WTC11 (cell line): ENCODE measurements around the gene BMP2. TPM values are rescaled to one million over a fixed set of nuclear protein-coding genes. Genes with fewer than 3 reads are reported as not detected.

ENCODE experiments used
- ATAC-seq: fragments of 200-7000 bp; cut with Tn5 transposase; 2 replicates; pipeline ENCODE4 v1.10.0; 2021; ENCODE audit warnings: mild to moderate bottlenecking, moderate library complexity
- CTCF ChIA-PET: fragments of 300-600 bp; sonication (Branson Sonifier 250); formaldehyde crosslinking; loops from one replicate; lab custom pipeline; 2021; ENCODE audit warnings: antibody characterized with exemption; lab: Charles Lee
- POLR2A ChIA-PET: fragments of 350-600 bp; sonication (Branson Sonifier 250); formaldehyde crosslinking; loops from one replicate; lab custom pipeline; 2021; ENCODE audit warnings: antibody characterized with exemption; lab: Charles Lee
- DNase-seq: peaks from one replicate; pipeline ENCODE4 v3.0.0; 2021; ENCODE audit warnings: low spot score
- H3K27ac Mint-ChIP-seq: 2 replicates; pipeline ENCODE4 v1.8.0; 2021; ENCODE audit warnings: mixed read lengths
- H3K27me3 Mint-ChIP-seq: 2 replicates; pipeline ENCODE4 v1.8.0; 2021; ENCODE audit warnings: low read depth, mild to moderate bottlenecking, moderate library complexity, mixed read lengths
- H3K36me3 Mint-ChIP-seq: 2 replicates; pipeline ENCODE4 v1.8.0; 2021; ENCODE audit warnings: mixed read lengths
- H3K4me1 Mint-ChIP-seq: 2 replicates; pipeline ENCODE4 v1.8.0; 2022; ENCODE audit warnings: mixed read lengths
- H3K4me3 Mint-ChIP-seq: 2 replicates; pipeline ENCODE4 v1.8.0; 2021; ENCODE audit warnings: mild to moderate bottlenecking, moderate library complexity, mixed read lengths
- H3K9me3 Mint-ChIP-seq: 2 replicates; pipeline ENCODE4 v1.8.0; 2021; ENCODE audit warnings: mixed read lengths
- ESRRA ChIP-seq: sonication (generic); formaldehyde crosslinking; IDR thresholded peaks from 2 replicates; pipeline ENCODE4 v1.8.1; 2022; ENCODE audit warnings: mild to moderate bottlenecking, missing genetic modification reagents, borderline replicate concordance
- IRF2 ChIP-seq: sonication (generic); formaldehyde crosslinking; IDR thresholded peaks from 2 replicates; pipeline ENCODE4 v1.8.0; 2022; ENCODE audit warnings: low read depth, missing genetic modification reagents, borderline replicate concordance
- NFATC4 ChIP-seq: fragments of 250-450 bp; sonication (Bioruptor Pico); IDR thresholded peaks from 2 replicates; pipeline ENCODE4 v1.9.0; 2021; ENCODE audit warnings: mild to moderate bottlenecking
- NR3C1 ChIP-seq: sonication (generic); formaldehyde crosslinking; conservative IDR thresholded peaks from 2 replicates; pipeline ENCODE4 v1.8.1; 2023; ENCODE audit warnings: low read depth, mild to moderate bottlenecking, missing genetic modification reagents
- SMAD4 ChIP-seq: sonication (generic); formaldehyde crosslinking; IDR thresholded peaks from 2 replicates; pipeline ENCODE4 v1.8.0; 2022; ENCODE audit warnings: mild to moderate bottlenecking, missing genetic modification reagents
- SOX15 ChIP-seq: fragments of 250-450 bp; sonication (Bioruptor Pico); IDR thresholded peaks from 2 replicates; pipeline ENCODE4 v1.9.0; 2021; ENCODE audit warnings: mild to moderate bottlenecking
- ZNF396 ChIP-seq: fragments of 250-450 bp; sonication (Bioruptor Pico); IDR thresholded peaks from 2 replicates; pipeline ENCODE4 v1.8.0; 2021; ENCODE audit warnings: mild to moderate bottlenecking, moderate library complexity, borderline replicate concordance
- total RNA-seq: library from RNA; stranded (reverse); gene quantifications from 3 replicates; pipeline ENCODE4 v1.2.3, GENCODE V29; 2021
- TF ChIP-seq, protein P1 (sequence below): fragments of 250-450 bp; sonication (Bioruptor Pico); IDR thresholded peaks from 2 replicates; pipeline ENCODE4 v1.9.0; 2021; ENCODE audit warnings: mild to moderate bottlenecking, borderline replicate concordance
- TF ChIP-seq, protein P2 (sequence below): sonication (generic); formaldehyde crosslinking; IDR thresholded peaks from 2 replicates; pipeline ENCODE4 v1.8.1; 2023; ENCODE audit warnings: mild to moderate bottlenecking, missing genetic modification reagents, moderate library complexity
- TF ChIP-seq, protein P3 (sequence below): fragments of 250-450 bp; sonication (Bioruptor Pico); IDR thresholded peaks from 2 replicates; pipeline ENCODE4 v1.9.0; 2021; ENCODE audit warnings: mild to moderate bottlenecking
- TF ChIP-seq, protein P4 (sequence below): sonication (generic); formaldehyde crosslinking; IDR thresholded peaks from 2 replicates; pipeline ENCODE4 v1.8.0; 2023; ENCODE audit warnings: missing genetic modification reagents
- TF ChIP-seq, protein P5 (sequence below): sonication (generic); formaldehyde crosslinking; IDR thresholded peaks from 2 replicates; pipeline ENCODE4 v1.8.0; 2023; ENCODE audit warnings: mild to moderate bottlenecking, missing genetic modification reagents

The BMP2 gene
- total RNA-seq, 1 experiment from 2014 or later = 1.3 TPM

DNA sequence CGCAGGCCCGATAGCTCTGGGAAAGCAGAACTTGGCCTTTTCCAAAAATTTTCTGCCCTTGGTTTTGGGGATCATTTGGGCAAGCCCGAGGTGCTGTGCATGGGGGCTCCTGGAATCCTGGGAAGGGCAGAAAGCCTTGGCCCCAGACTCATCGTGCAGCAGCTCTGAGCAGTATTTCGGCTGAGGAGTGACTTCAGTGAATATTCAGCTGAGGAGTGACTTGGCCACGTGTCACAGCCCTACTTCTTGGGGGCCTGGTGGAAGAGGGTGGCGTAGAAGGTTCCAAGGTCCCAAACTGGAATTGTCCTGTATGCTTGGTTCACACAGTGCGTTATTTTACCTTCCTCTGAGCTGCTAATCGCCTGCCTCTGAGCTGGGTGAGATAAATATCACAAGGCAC is 1.1 kb upstream of the BMP2 start (continued):
- TF ChIP-seq, protein P1, sequence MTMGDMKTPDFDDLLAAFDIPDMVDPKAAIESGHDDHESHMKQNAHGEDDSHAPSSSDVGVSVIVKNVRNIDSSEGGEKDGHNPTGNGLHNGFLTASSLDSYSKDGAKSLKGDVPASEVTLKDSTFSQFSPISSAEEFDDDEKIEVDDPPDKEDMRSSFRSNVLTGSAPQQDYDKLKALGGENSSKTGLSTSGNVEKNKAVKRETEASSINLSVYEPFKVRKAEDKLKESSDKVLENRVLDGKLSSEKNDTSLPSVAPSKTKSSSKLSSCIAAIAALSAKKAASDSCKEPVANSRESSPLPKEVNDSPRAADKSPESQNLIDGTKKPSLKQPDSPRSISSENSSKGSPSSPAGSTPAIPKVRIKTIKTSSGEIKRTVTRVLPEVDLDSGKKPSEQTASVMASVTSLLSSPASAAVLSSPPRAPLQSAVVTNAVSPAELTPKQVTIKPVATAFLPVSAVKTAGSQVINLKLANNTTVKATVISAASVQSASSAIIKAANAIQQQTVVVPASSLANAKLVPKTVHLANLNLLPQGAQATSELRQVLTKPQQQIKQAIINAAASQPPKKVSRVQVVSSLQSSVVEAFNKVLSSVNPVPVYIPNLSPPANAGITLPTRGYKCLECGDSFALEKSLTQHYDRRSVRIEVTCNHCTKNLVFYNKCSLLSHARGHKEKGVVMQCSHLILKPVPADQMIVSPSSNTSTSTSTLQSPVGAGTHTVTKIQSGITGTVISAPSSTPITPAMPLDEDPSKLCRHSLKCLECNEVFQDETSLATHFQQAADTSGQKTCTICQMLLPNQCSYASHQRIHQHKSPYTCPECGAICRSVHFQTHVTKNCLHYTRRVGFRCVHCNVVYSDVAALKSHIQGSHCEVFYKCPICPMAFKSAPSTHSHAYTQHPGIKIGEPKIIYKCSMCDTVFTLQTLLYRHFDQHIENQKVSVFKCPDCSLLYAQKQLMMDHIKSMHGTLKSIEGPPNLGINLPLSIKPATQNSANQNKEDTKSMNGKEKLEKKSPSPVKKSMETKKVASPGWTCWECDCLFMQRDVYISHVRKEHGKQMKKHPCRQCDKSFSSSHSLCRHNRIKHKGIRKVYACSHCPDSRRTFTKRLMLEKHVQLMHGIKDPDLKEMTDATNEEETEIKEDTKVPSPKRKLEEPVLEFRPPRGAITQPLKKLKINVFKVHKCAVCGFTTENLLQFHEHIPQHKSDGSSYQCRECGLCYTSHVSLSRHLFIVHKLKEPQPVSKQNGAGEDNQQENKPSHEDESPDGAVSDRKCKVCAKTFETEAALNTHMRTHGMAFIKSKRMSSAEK (CRISPR knock-in tag) = no peak
- TF ChIP-seq, protein P2, sequence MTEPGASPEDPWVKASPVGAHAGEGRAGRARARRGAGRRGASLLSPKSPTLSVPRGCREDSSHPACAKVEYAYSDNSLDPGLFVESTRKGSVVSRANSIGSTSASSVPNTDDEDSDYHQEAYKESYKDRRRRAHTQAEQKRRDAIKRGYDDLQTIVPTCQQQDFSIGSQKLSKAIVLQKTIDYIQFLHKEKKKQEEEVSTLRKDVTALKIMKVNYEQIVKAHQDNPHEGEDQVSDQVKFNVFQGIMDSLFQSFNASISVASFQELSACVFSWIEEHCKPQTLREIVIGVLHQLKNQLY = no peak

DNA sequence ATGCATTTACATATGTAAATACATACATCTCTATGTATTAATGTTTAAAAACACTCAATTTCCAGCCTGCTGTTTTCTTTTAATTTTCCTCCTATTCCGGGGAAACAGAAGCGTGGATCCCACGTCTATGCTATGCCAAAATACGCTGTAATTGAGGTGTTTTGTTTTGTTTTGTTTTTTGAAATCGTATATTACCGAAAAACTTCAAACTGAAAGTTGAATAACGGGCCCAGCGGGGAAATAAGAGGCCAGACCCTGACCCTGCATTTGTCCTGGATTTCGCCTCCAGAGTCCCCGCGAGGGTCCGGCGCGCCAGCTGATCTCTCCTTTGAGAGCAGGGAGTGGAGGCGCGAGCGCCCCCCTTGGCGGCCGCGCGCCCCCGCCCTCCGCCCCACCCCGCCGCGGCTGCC is 355 bp upstream of the BMP2 start:
- H3K4me1 Mint-ChIP-seq = peaks cover 53% of the 10 kb centered on the region
- H3K4me3 Mint-ChIP-seq = peak overlapping the region; percentile 71
- DNase-seq (peak; percentile 47), ATAC-seq (no peak)
- no peak overlapping the region for H3K27ac Mint-ChIP-seq
- peaks cover 45% of the 10 kb centered on the region for H3K27me3 Mint-ChIP-seq
- no peaks in the 10 kb centered on the region for H3K9me3 Mint-ChIP-seq
- ChIA-PET POLR2A (interaction anchor here (1.2 kb wide), 1 partner anchor 281 kb away, joined by 4 read pairs; no protein-coding TSS in a partner anchor), CTCF (interaction anchor here (0.7 to 3.0 kb wide), 6 partner anchors 54 to 570 kb away, joined by 3 to 15 read pairs (median 10); no protein-coding TSS in a partner anchor)
- H3K36me3 Mint-ChIP-seq = no peaks in the 10 kb centered on the region
- TF ChIP-seq IRF2 (CRISPR knock-in tag) (no peak), ZNF396 (CRISPR knock-in tag) (no peak), NFATC4 (CRISPR knock-in tag) (no peak), SOX15 (CRISPR knock-in tag) (no peak), SMAD4 (CRISPR knock-in tag) (no peak), NR3C1 (CRISPR knock-in tag) (no peak), ESRRA (CRISPR knock-in tag) (no peak)
- TF ChIP-seq, protein P3, sequence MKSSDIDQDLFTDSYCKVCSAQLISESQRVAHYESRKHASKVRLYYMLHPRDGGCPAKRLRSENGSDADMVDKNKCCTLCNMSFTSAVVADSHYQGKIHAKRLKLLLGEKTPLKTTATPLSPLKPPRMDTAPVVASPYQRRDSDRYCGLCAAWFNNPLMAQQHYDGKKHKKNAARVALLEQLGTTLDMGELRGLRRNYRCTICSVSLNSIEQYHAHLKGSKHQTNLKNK (CRISPR knock-in tag) = no peak
- TF ChIP-seq, protein P4, sequence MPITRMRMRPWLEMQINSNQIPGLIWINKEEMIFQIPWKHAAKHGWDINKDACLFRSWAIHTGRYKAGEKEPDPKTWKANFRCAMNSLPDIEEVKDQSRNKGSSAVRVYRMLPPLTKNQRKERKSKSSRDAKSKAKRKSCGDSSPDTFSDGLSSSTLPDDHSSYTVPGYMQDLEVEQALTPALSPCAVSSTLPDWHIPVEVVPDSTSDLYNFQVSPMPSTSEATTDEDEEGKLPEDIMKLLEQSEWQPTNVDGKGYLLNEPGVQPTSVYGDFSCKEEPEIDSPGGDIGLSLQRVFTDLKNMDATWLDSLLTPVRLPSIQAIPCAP = no peak
- TF ChIP-seq, protein P1 (CRISPR knock-in tag) = no peak
- TF ChIP-seq, protein P5, sequence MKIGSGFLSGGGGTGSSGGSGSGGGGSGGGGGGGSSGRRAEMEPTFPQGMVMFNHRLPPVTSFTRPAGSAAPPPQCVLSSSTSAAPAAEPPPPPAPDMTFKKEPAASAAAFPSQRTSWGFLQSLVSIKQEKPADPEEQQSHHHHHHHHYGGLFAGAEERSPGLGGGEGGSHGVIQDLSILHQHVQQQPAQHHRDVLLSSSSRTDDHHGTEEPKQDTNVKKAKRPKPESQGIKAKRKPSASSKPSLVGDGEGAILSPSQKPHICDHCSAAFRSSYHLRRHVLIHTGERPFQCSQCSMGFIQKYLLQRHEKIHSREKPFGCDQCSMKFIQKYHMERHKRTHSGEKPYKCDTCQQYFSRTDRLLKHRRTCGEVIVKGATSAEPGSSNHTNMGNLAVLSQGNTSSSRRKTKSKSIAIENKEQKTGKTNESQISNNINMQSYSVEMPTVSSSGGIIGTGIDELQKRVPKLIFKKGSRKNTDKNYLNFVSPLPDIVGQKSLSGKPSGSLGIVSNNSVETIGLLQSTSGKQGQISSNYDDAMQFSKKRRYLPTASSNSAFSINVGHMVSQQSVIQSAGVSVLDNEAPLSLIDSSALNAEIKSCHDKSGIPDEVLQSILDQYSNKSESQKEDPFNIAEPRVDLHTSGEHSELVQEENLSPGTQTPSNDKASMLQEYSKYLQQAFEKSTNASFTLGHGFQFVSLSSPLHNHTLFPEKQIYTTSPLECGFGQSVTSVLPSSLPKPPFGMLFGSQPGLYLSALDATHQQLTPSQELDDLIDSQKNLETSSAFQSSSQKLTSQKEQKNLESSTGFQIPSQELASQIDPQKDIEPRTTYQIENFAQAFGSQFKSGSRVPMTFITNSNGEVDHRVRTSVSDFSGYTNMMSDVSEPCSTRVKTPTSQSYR (CRISPR knock-in tag) = no peak
